IMR-90 (cell line): ENCODE measurements around the gene KLF9. TPM values are rescaled to one million over a fixed set of nuclear protein-coding genes. Genes with fewer than 3 reads are reported as not detected.

Experiments used
- ATAC-seq: fragments of 200-7000 bp; cut with Tn5 transposase; 2 replicates; pipeline ENCODE4 v1.9.1; 2020; ENCODE audit warnings: low read depth, mild to moderate bottlenecking, moderate library complexity
- BruUV-seq: library from RNA; stranded (reverse); fragments of 400-500 nt; replicated peaks from 2 replicates; lab custom pipeline; 2021; lab: Mats Ljungman, UMichigan
- CTCF ChIA-PET: fragments of 300-600 bp; formaldehyde crosslinking; extraction: SDS; loops from one replicate; lab custom pipeline; 2021; ENCODE audit warnings: antibody characterized with exemption; lab: Yijun Ruan, JAX
- POLR2A ChIA-PET: fragments of 300-600 bp; sonication (Branson Sonifier 250); formaldehyde crosslinking; loops from one replicate; lab custom pipeline; 2022; ENCODE audit warnings: antibody characterized with exemption; ENCODE audit not compliant: unreplicated experiment; lab: Charles Lee
- DNase-seq: peaks from one replicate; pipeline ENCODE4 v3.0.0; 2013
- H2AFZ ChIP-seq: replicated peaks from 2 replicates; pipeline ENCODE3; 2013; ENCODE audit warnings: low read length, mild to moderate bottlenecking; ENCODE audit not compliant: poor library complexity
- H2AK5ac ChIP-seq: 2 replicates; pipeline ENCODE4 v1.6.1; 2013; ENCODE audit warnings: low read depth, low read length, inconsistent platforms
- H2AK9ac ChIP-seq: replicated peaks from 2 replicates; pipeline ENCODE3; 2013; ENCODE audit warnings: mild to moderate bottlenecking, low read depth, low read length, moderate library complexity; ENCODE audit not compliant: poor library complexity
- H2BK120ac ChIP-seq: 2 replicates; pipeline ENCODE4 v1.6.1; 2013; ENCODE audit warnings: low read depth, low read length, inconsistent platforms
- H2BK15ac ChIP-seq: 3 replicates; pipeline ENCODE4 v1.6.1; 2013; ENCODE audit warnings: low read depth, low read length, inconsistent platforms
- H2BK20ac ChIP-seq: 2 replicates; pipeline ENCODE4 v1.6.1; 2013; ENCODE audit warnings: low read depth, mild to moderate bottlenecking, inconsistent platforms, low read length, moderate library complexity
- H2BK5ac ChIP-seq: 2 replicates; pipeline ENCODE4 v1.6.1; 2013; ENCODE audit warnings: mild to moderate bottlenecking, low read depth, low read length, inconsistent platforms; ENCODE audit not compliant: poor library complexity, severe bottlenecking
- H3K14ac ChIP-seq: replicated peaks from 2 replicates; pipeline ENCODE4 v1.6.1; 2013; ENCODE audit warnings: low read depth, low read length, inconsistent platforms
- H3K18ac ChIP-seq: 2 replicates; pipeline ENCODE4 v1.6.1; 2013; ENCODE audit warnings: low read depth, low read length, control low read depth
- H3K23ac ChIP-seq: 2 replicates; pipeline ENCODE4 v1.6.1; 2013; ENCODE audit warnings: low read depth, low read length, inconsistent platforms
- H3K27ac ChIP-seq: 2 replicates; pipeline ENCODE4 v1.5.1; 2013; ENCODE audit warnings: mild to moderate bottlenecking, control low read depth, low read length; ENCODE audit not compliant: insufficient read depth
- H3K27me3 ChIP-seq: 2 replicates; pipeline ENCODE4 v1.6.1; 2013; ENCODE audit warnings: low read length; ENCODE audit not compliant: control insufficient read depth, insufficient read depth
- H3K36me3 ChIP-seq: 2 replicates; pipeline ENCODE4 v1.6.1; 2013; ENCODE audit warnings: low read length, mixed read lengths; ENCODE audit not compliant: control insufficient read depth, insufficient read depth
- H3K4ac ChIP-seq: 2 replicates; pipeline ENCODE4 v1.6.1; 2013; ENCODE audit warnings: low read depth, low read length, inconsistent platforms
- H3K4me1 ChIP-seq: 2 replicates; pipeline ENCODE4 v1.6.1; 2013; ENCODE audit warnings: low read length, mixed read lengths; ENCODE audit not compliant: control insufficient read depth, insufficient read depth
- H3K4me2 ChIP-seq: 2 replicates; pipeline ENCODE4 v1.6.1; 2013; ENCODE audit warnings: low read depth, mild to moderate bottlenecking, control low read depth, low read length, moderate library complexity
- H3K4me3 ChIP-seq: 2 replicates; pipeline ENCODE4 v1.5.1; 2013; ENCODE audit warnings: low read depth, mild to moderate bottlenecking, control low read depth, low read length, moderate library complexity; ENCODE audit not compliant: insufficient read depth
- H3K56ac ChIP-seq: 2 replicates; pipeline ENCODE4 v1.6.1; 2013; ENCODE audit warnings: low read length, inconsistent platforms; ENCODE audit not compliant: insufficient read depth; ENCODE audit errors: extremely low read depth
- H3K79me1 ChIP-seq, 2 experiments: 2 replicates each; pipeline ENCODE4 v1.6.1; 2013; ENCODE audit warnings: low read length in 2 of 2, inconsistent platforms in 1 of 2, low read depth in 1 of 2
- H3K9ac ChIP-seq: 2 replicates; pipeline ENCODE4 v1.6.1; 2013; ENCODE audit warnings: low read depth, low read length, control low read depth
- H3K9me1 ChIP-seq: 2 replicates; pipeline ENCODE4 v1.6.1; 2013; ENCODE audit warnings: low read length, inconsistent platforms; ENCODE audit not compliant: insufficient read depth
- H3K9me3 ChIP-seq: 2 replicates; pipeline ENCODE4 v1.6.1; 2013; ENCODE audit warnings: low read length; ENCODE audit not compliant: control insufficient read depth, insufficient read depth
- H4K20me1 ChIP-seq: 2 replicates; pipeline ENCODE4 v1.6.1; 2013; ENCODE audit warnings: low read length, inconsistent platforms; ENCODE audit not compliant: insufficient read depth
- H4K5ac ChIP-seq: 2 replicates; pipeline ENCODE4 v1.6.1; 2013; ENCODE audit warnings: mild to moderate bottlenecking, low read depth, low read length, control low read depth
- H4K8ac ChIP-seq, 2 experiments: 2 replicates each; pipeline ENCODE4 v1.6.1; 2013; ENCODE audit warnings: low read depth in 2 of 2, low read length in 2 of 2, control low read depth in 1 of 2, inconsistent platforms in 1 of 2
- H4K91ac ChIP-seq: 2 replicates; pipeline ENCODE4 v1.6.1; 2013; ENCODE audit warnings: low read depth, low read length, inconsistent platforms; ENCODE audit not compliant: insufficient read depth
- MAZ ChIP-seq: IDR thresholded peaks from 2 replicates; pipeline ENCODE4 v1.6.1; 2012; ENCODE audit warnings: low read depth, mild to moderate bottlenecking, low read length, improper control_type of control experiment, moderate library complexity, borderline replicate concordance
- POLR2A ChIP-seq: IDR thresholded peaks from 2 replicates; pipeline ENCODE4 v1.6.1; 2012; ENCODE audit warnings: mild to moderate bottlenecking, low read depth, low read length
- WGBS, 2 experiments: methylation state at CpG; one replicate each; pipeline versions ENCODE4 v1.1.5 to v1.1.7; 2013; ENCODE audit warnings: missing lambda C conversion rate in 2 of 2; ENCODE audit not compliant: insufficient read length in 1 of 2; ENCODE audit errors: extremely low coverage in 2 of 2; 5-methylcytosine and 5-hydroxymethylcytosine counted together
- dilution Hi-C: fragments of 300-500 bp; cut with HindIII; formaldehyde crosslinking; loops from one replicate; pipeline ENCODE4 v1.14.3; 2018; ENCODE audit warnings: low sequenced_read_pairs; ENCODE audit not compliant: unreplicated experiment
- in situ Hi-C: fragments of 300-500 bp; cut with MboI; formaldehyde crosslinking; loops from 3 replicates; pipeline ENCODE4 v1.14.3; 2019; ENCODE audit warnings: low sequenced_read_pairs, inconsistent platforms, mixed read lengths
- intact Hi-C: fragments of 100-400 bp; cut with micrococcal nuclease; formaldehyde crosslinking; loops from 2 replicates; pipeline ENCODE4 v1.10.0; 2022
- polyA plus RNA-seq, 3 experiments: library from polyadenylated mRNA; depleted of rRNA; stranded (reverse); fragments of >200 nt; gene quantifications; 2 replicates each; pipeline ENCODE4 v1.2.3, GENCODE V29; 2012; ENCODE audit warnings: low replicate concordance in 1 of 3
- total RNA-seq: library from RNA; depleted of rRNA; stranded (reverse); fragments of >200 nt; gene quantifications from 2 replicates; pipeline ENCODE4 v1.2.3, GENCODE V29; 2012

KLF9 gene
- total and polyA plus RNA-seq, 2 of the 4 experiments (the other 2 are of a cell fraction): 4.1 to 7.5 TPM

DNA sequence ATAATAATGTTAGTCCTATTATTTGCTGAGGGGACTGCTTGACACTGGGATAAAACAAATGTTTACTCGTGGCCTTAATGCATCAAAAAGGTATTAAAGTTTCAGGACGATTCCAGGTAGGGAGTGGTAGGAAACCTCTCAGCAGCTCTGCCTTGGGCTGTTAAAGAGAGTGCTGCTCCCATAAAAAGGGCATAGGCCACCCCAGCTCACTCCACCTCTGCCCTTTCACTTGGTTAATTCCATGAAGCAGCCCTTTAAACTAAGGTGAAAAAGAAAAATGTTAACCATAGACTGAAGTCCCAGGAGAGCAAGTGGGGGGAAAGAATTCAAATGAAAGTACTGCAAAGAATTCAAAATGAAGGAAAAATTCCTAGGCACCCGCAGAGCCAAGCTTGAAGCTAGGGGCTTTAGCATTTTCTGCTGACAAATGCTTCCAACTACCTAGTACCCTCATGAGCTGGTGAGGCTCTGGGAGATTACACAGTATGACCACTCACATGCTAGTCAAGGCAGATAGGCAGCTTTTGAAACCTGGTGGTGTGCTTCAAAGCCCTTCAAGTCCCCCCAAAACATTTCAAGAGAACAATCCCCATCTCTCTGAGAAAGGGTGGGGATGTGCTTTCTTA, 8.5 kb downstream of the KLF9 start:
- Histone ChIP-seq H3K4me1 (peaks cover 34% of the 10 kb centered on the region), H3K9me3 (no peaks in the 10 kb centered on the region), H2BK120ac (peak overlapping the region; percentile 94), H4K91ac (peak overlapping the region; percentile 81), H3K9ac (peak overlapping the region; percentile 20; the same call in 1 of the 2 replicates), H4K8ac (peak overlapping the region; percentile 37 to 77; a peak in 2 of 4 replicates), H3K4ac (peak overlapping the region; percentile 89), H2BK20ac (peak overlapping the region; percentile 86), H3K27me3 (no peaks in the 10 kb centered on the region), H3K36me3 (0 out of 2 replicates have a peak, but pooled peaks cover 3% of the 10 kb centered on the region), H2AK5ac (peak overlapping the region; percentile 77), H2BK15ac (0 out of 3 replicates have a peak overlapping the region, but pooled peaks have one; percentile 29), H3K27ac (peak overlapping the region; percentile 90), H4K20me1 (peaks cover 47% of the 10 kb centered on the region; the same call in 1 of the 2 replicates), H3K79me1 (peaks cover 9 to 80% of the 10 kb centered on the region in 2 experiments; a peak in 3 of 4 replicates), H3K4me2 (peak overlapping the region; percentile 8; the same call in 1 of the 2 replicates), H2AK9ac (no peak overlapping the region), H2BK5ac (peak overlapping the region; percentile 92), H2AFZ (no peak overlapping the region), H3K4me3 (no peak overlapping the region), H4K5ac (peak overlapping the region; percentile 78), H3K9me1 (peaks cover 31% of the 10 kb centered on the region), H3K23ac (peak overlapping the region; percentile 83; the same call in 1 of the 2 replicates), H3K18ac (peak overlapping the region; percentile 72), H3K14ac (peak overlapping the region; percentile 70), H3K56ac (0 out of 2 replicates have a peak overlapping the region, but pooled peaks have one; percentile 8)
- no peak for DNase-seq
- ChIA-PET POLR2A (no interaction called here), CTCF (no interaction called here)
- ATAC-seq: no peak
- BruUV-seq: no TSS peak
- in situ Hi-C loops (loop anchor here (5.0 kb wide), 1 partner anchor 54 kb away; no protein-coding TSS in a partner anchor), intact Hi-C loops (loop anchor here (5.0 kb wide), 1 partner anchor 284 kb away; no protein-coding TSS in a partner anchor), dilution Hi-C loops (no loop called here)
- TF ChIP-seq MAZ: no peak
- TF ChIP-seq POLR2A: 0 out of 2 replicates have a peak, but pooled peaks have one; percentile 21
- no CpG with 5 or more reads among the region's 3 CpGs for WGBS, 2 experiments
